HepG2 (cell line): ENCODE measurements around the gene TTC19. TPM values are rescaled to one million over a fixed set of nuclear protein-coding genes. Genes with fewer than 3 reads are reported as not detected.
A peak's percentile ranks its signal among the peaks of the same experiment; 100 is the strongest.

Experiments
- ATAC-seq: fragments of 200-7000 bp; cut with Tn5 transposase; 3 replicates; pipeline ENCODE4 v1.9.1; 2020; ENCODE audit warnings: mild to moderate bottlenecking, moderate library complexity
- BruUV-seq: library from RNA; stranded (reverse); fragments of 400-500 nt; replicated peaks from 2 replicates; lab custom pipeline; 2021; lab: Mats Ljungman, UMichigan
- CTCF ChIA-PET: fragments of 300-600 bp; formaldehyde crosslinking; extraction: SDS; loops from one replicate; lab custom pipeline; 2021; ENCODE audit warnings: low total read pairs, inconsistent platforms, low intra/inter-chr PET ratio; lab: Yijun Ruan, JAX
- POLR2A ChIA-PET: fragments of 350-600 bp; sonication (Branson Sonifier 250); formaldehyde crosslinking; loops from one replicate; lab custom pipeline; 2020; ENCODE audit warnings: antibody characterized with exemption, inconsistent platforms; lab: Yijun Ruan, JAX
- DNase-seq: peaks from one replicate; pipeline ENCODE4 v3.0.0-alpha.2; 2015; ENCODE audit warnings: low spot score
- FAIRE-seq: peaks from 3 replicates; lab custom pipeline; 2011; peaks lifted over from hg19 to GRCh38; lab: Jason Lieb, UNC
- H2AFZ ChIP-seq: one replicate; pipeline ENCODE4 v1.6.1; 2011; ENCODE audit warnings: low read length, inconsistent platforms
- H3K27ac ChIP-seq: fragments of 300-600 bp; 3 replicates; pipeline ENCODE4 v1.8.0; 2011; ENCODE audit warnings: mixed run types, mild to moderate bottlenecking, mixed read lengths, low read length, inconsistent platforms; ENCODE audit not compliant: insufficient read depth; ENCODE audit errors: extremely low read length
- H3K27me3 ChIP-seq, 2 experiments: fragments of 200-600 bp in 1 of 2; 2 replicates in 1 of 2; 3 replicates in 1 of 2; pipeline versions ENCODE4 v1.6.0 to v1.8.0; 2011; ENCODE audit warnings: low read length in 2 of 2, mild to moderate bottlenecking in 2 of 2, moderate library complexity in 2 of 2, inconsistent platforms in 1 of 2; ENCODE audit not compliant: insufficient read depth in 2 of 2, control insufficient read depth in 1 of 2
- H3K36me3 ChIP-seq, 2 experiments: fragments of 200-600 bp in 1 of 2; replicated peaks in 1 of 2; 2 replicates in 1 of 2; 3 replicates in 1 of 2; pipeline versions ENCODE4 v1.5.1 to v1.8.0; 2011; ENCODE audit warnings: low read length in 2 of 2, inconsistent platforms in 1 of 2; ENCODE audit not compliant: insufficient read depth in 2 of 2, control insufficient read depth in 1 of 2
- H3K4me1 ChIP-seq: 2 replicates; pipeline ENCODE4 v1.5.1; 2012; ENCODE audit warnings: low read length, inconsistent platforms; ENCODE audit not compliant: insufficient read depth
- H3K4me2 ChIP-seq: 2 replicates; pipeline ENCODE4 v1.6.0; 2011; ENCODE audit warnings: low read depth, low read length, inconsistent platforms
- H3K4me3 ChIP-seq, 3 experiments: fragments of 200-600 bp in 1 of 3; sonication (generic), shearing (Covaris generic) in 1 of 3; replicated peaks in 1 of 3; 2 replicates each; pipeline ENCODE4 v1.5.1; 2011 to 2016; ENCODE audit warnings: low read length in 3 of 3, inconsistent platforms in 2 of 3, low read depth in 2 of 3, mild to moderate bottlenecking in 2 of 3, control low read depth in 1 of 3, mixed read lengths in 1 of 3; ENCODE audit not compliant: insufficient read depth in 1 of 3
- H3K79me2 ChIP-seq: one replicate; pipeline ENCODE4 v1.6.1; 2011; ENCODE audit warnings: low read length, inconsistent platforms; ENCODE audit not compliant: insufficient read depth
- H3K9ac ChIP-seq: 2 replicates; pipeline ENCODE4 v1.6.0; 2011; ENCODE audit warnings: mild to moderate bottlenecking, low read depth, low read length, inconsistent platforms; ENCODE audit not compliant: insufficient read depth
- H3K9me3 ChIP-seq: 2 replicates; pipeline ENCODE4 v1.5.1; 2012; ENCODE audit warnings: mild to moderate bottlenecking, low read length
- H4K20me1 ChIP-seq: 2 replicates; pipeline ENCODE4 v1.6.0; 2011; ENCODE audit warnings: inconsistent platforms, mild to moderate bottlenecking, low read length, moderate library complexity; ENCODE audit not compliant: insufficient read depth
- MAFK ChIP-seq, 2 experiments: IDR thresholded peaks in 1 of 2; conservative IDR thresholded peaks in 1 of 2; 2 replicates each; pipeline ENCODE4 v1.6.1; 2011; ENCODE audit warnings: improper control_type of control experiment in 2 of 2, low read length in 2 of 2
- ZSCAN25 ChIP-seq: sonication (generic); formaldehyde crosslinking; IDR thresholded peaks from 2 replicates; pipeline ENCODE4 v1.8.0; 2022; ENCODE audit warnings: mild to moderate bottlenecking, missing genetic modification reagents
- WGBS: methylation state at CpG from one replicate; pipeline ENCODE4 v1.1.6; 2017; ENCODE audit warnings: low lambda C conversion rate; 5-methylcytosine and 5-hydroxymethylcytosine counted together
- in situ Hi-C: cut with HindIII; loops from 2 replicates; pipeline ENCODE4 v1.10.0; 2017; ENCODE audit warnings: low pct_unique_long_range_greater_than_20kb; ENCODE audit not compliant: extremely low pct_ligation_motif_present
- intact Hi-C: fragments of 100-400 bp; cut with micrococcal nuclease; formaldehyde crosslinking; loops from one replicate; pipeline ENCODE4 v1.10.0; 2022; ENCODE audit not compliant: unreplicated experiment
- polyA plus RNA-seq, 8 experiments: library from polyadenylated mRNA; depleted of rRNA in 3 of 8; stranded (reverse) in 7 of 8; unstranded in 1 of 8; fragments of >200 nt; fragmentation: Illumina TruSeq in 4 of 8; extraction: Trizol in 4 of 8; gene quantifications; 2 replicates each; pipeline versions ENCODE4 v1.2.1 to v1.2.3, GENCODE V29; 2011 to 2016; ENCODE audit warnings: low read depth in 4 of 8, missing spikeins in 1 of 8, mixed read lengths in 1 of 8; ENCODE audit not compliant: insufficient read depth in 1 of 8
- total RNA-seq, 5 experiments: library from RNA; depleted of rRNA; stranded (reverse); fragments of >200 nt; fragmentation: Illumina TruSeq; extraction: Trizol; gene quantifications; 2 replicates each; pipeline ENCODE4 v1.2.3, GENCODE V29; 2016; ENCODE audit warnings: low read depth in 1 of 5
- TF ChIP-seq, protein P1 (sequence below): sonication (generic); formaldehyde crosslinking; IDR thresholded peaks from 2 replicates; pipeline ENCODE4 v1.8.0; 2022; ENCODE audit warnings: mild to moderate bottlenecking, missing genetic modification reagents; ENCODE audit not compliant: insufficient replicate concordance

TTC19 gene
- total and polyA plus RNA-seq, 2 of the 13 experiments (the other 11 are each of a cell fraction or from before 2014, with no cell fraction given), result 4.4 to 24.3 TPM

DNA sequence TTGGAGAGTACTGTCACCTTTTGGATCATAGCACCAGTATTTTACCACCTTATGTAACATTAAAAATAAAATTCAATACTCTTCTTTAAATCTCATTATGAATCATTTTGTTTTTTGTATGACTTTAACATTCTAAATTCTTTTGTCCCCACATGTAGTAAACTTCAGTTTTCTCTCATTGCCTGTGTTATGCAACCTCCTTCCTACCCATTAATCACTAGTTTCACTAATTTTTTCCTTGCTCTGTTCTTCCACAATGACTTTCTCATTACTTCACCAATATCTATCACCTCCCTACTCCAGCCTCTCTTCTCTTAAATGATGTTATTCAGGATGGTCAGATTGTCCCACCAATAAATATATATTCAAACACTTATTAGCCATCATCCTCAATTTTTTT is 68.7 kb downstream of the TTC19 start:
- Histone ChIP-seq H3K27me3 (no peaks in the 10 kb centered on the region), H3K4me3 (no peak overlapping the region), H3K36me3 (peaks cover 31 to 92% of the 10 kb centered on the region in 2 experiments), H3K79me2 (no peaks in the 10 kb centered on the region), H4K20me1 (no peaks in the 10 kb centered on the region), H2AFZ (no peak overlapping the region), H3K4me2 (no peak overlapping the region), H3K27ac (no peak overlapping the region), H3K9me3 (no peaks in the 10 kb centered on the region), H3K4me1 (no peaks in the 10 kb centered on the region), H3K9ac (no peak overlapping the region)
- intact Hi-C loops (no loop called here), in situ Hi-C loops (no loop called here)
- CTCF ChIA-PET, result no interaction called here
- BruUV-seq, result no TSS peak
- FAIRE-seq, result no peak
- no peak for ATAC-seq
- DNase-seq, result no peak
- POLR2A ChIA-PET, result no interaction called here
- TF ChIP-seq ZSCAN25 (CRISPR knock-in tag), result no peak

GRCh38 chr17:16072031-16072430 is 72.4 kb downstream of the TTC19 start:
- ATAC-seq (no peak), FAIRE-seq (no peak), DNase-seq (no peak)
- POLR2A ChIA-PET, result no interaction called here
- Histone ChIP-seq H3K79me2 (no peaks in the 10 kb centered on the region), H3K4me3 (no peak overlapping the region), H3K27me3 (no peaks in the 10 kb centered on the region), H3K9me3 (no peaks in the 10 kb centered on the region), H3K4me1 (no peaks in the 10 kb centered on the region), H3K36me3 (peaks cover 19 to 86% of the 10 kb centered on the region in 2 experiments), H3K9ac (no peak overlapping the region), H3K4me2 (no peak overlapping the region), H4K20me1 (no peaks in the 10 kb centered on the region), H3K27ac (no peak overlapping the region), H2AFZ (no peak overlapping the region)
- TF ChIP-seq, protein P1, sequence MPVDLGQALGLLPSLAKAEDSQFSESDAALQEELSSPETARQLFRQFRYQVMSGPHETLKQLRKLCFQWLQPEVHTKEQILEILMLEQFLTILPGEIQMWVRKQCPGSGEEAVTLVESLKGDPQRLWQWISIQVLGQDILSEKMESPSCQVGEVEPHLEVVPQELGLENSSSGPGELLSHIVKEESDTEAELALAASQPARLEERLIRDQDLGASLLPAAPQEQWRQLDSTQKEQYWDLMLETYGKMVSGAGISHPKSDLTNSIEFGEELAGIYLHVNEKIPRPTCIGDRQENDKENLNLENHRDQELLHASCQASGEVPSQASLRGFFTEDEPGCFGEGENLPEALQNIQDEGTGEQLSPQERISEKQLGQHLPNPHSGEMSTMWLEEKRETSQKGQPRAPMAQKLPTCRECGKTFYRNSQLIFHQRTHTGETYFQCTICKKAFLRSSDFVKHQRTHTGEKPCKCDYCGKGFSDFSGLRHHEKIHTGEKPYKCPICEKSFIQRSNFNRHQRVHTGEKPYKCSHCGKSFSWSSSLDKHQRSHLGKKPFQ (CRISPR knock-in tag), result no peak
- peak in 1 of 2 experiments; percentile 28; a peak in 1 of 4 replicates for TF ChIP-seq MAFK (conservative IDR thresholded peaks at IDR 0.05 in 1 of 2, IDR thresholded peaks at IDR 0.05 in 1 of 2; ENCODE audit: low read length in 2 of 2)
- intact Hi-C loops (no loop called here), in situ Hi-C loops (no loop called here)
- CTCF ChIA-PET, result no interaction called here
- 92% methylated on average over 1 of the region's 1 CpG for WGBS
- BruUV-seq, result no TSS peak
